Adrenal gland (tissue), 12 donors: ENCODE measurements around the gene KRTAP25-1. TPM values are rescaled to one million over a fixed set of nuclear protein-coding genes. Genes with fewer than 3 reads are reported as not detected.

Experiments
- DNase-seq, 7 donors: peaks; one replicate each; pipeline ENCODE4 v3.0.0-alpha.2; 2019 to 2020
- H3K27ac ChIP-seq, 5 donors: fragments of 200-600 bp; sonication (generic) in 4 of 5; 1 replicate in 3 of 5; 2 replicates in 2 of 5; pipeline versions ENCODE4 v1.5.1 to v1.8.0; 2016 to 2020; ENCODE audit warnings: mild to moderate bottlenecking in 1 of 5
- H3K27me3 ChIP-seq: fragments of 200-600 bp; 2 replicates; pipeline ENCODE4 v1.8.0; 2021
- H3K36me3 ChIP-seq, 2 donors: fragments of 200-600 bp; replicated peaks in 1 of 2; 1 replicate in 1 of 2; 2 replicates in 1 of 2; pipeline versions ENCODE4 v1.5.1 to v1.8.0; 2018 to 2022
- H3K4me1 ChIP-seq, 2 donors: fragments of 200-600 bp; replicated peaks in 1 of 2; 1 replicate in 1 of 2; 2 replicates in 1 of 2; pipeline versions ENCODE4 v1.5.1 to v1.8.0; 2018 to 2021
- H3K4me3 ChIP-seq, 4 donors: fragments of 200-600 bp; sonication (generic) in 3 of 4; one replicate each; pipeline ENCODE4 v1.5.1; 2016 to 2018
- H3K9me3 ChIP-seq, 3 donors: fragments of 200-600 bp; sonication (generic) in 1 of 3; replicated peaks in 1 of 3; 1 replicate in 2 of 3; 2 replicates in 1 of 3; pipeline versions ENCODE4 v1.5.1 to v1.8.0; 2016 to 2021
- CTCF ChIP-seq, 6 experiments: fragments of 450-650 bp in 4 of 6; fragments of 200-600 bp in 2 of 6; sonication (generic) in 1 of 6; IDR thresholded peaks; 1 replicate in 5 of 6; 2 replicates in 1 of 6; pipeline versions ENCODE4 v1.5.1 to v1.8.0; 2016 to 2021; ENCODE audit warnings: antibody characterized with exemption in 6 of 6, mild to moderate bottlenecking in 2 of 6, moderate library complexity in 1 of 6
- POLR2A ChIP-seq, 2 donors: fragments of 450-650 bp; IDR thresholded peaks; one replicate each; pipeline ENCODE4 v1.6.1; 2017; ENCODE audit warnings: antibody characterized with exemption in 2 of 2, mild to moderate bottlenecking in 2 of 2, moderate library complexity in 1 of 2
- WGBS, 4 donors: extraction: QIAGEN DNeasy Blood & Tissue Kit in 2 of 4; methylation state at CpG; one replicate each; pipeline versions ENCODE4 v1.1.5 to v1.1.7; 2013 to 2017; 5-methylcytosine and 5-hydroxymethylcytosine counted together
- intact Hi-C, 2 donors: fragments of 100-400 bp; cut with DNase I; formaldehyde crosslinking; loops; one replicate each; pipeline versions ENCODE4 v1.14.1 to v1.15.0; 2022 to 2023
- polyA plus RNA-seq, 3 donors: library from polyadenylated mRNA; stranded (reverse); fragments of 200-250 nt in 2 of 3; fragments of 350-450 nt in 1 of 3; fragmentation: Illumina TruSeq in 1 of 3; extraction: RNeasy Lipid Tissue Mini Kit (QIAGEN cat#74804) in 1 of 3; gene quantifications; one replicate each; pipeline ENCODE4 v1.2.3, GENCODE V29; 2013 to 2014
- total RNA-seq, 9 donors: library from RNA; depleted of rRNA in 4 of 9; stranded (reverse); fragments of >200 nt in 4 of 9; fragments of 120-200 nt in 1 of 9; fragmentation: NEBNext Ultra II Directional in 1 of 9; extraction: Animal tissue kit (Norgen Biotek cat#: 25700) in 1 of 9; gene quantifications; one replicate each; pipeline versions ENCODE4 v1.1.0 to v1.2.4, GENCODE V29; 2013 to 2023
- donor health status: healthy with polysubstance abuse.
- donor health status: Bipolar disorder and iron deficiency.
- donor health status: DM: yes; HTN: yes; CAD: no.
- donor health status: DM: no; HTN: no; CAD: no.
- donor health status: DM: no; HTN: no; CAD: no.
- donor health status: DM: yes; HTN: yes; CAD: no.

KRTAP25-1 gene
- total and polyA plus RNA-seq, 12 donors = not detected

DNA sequence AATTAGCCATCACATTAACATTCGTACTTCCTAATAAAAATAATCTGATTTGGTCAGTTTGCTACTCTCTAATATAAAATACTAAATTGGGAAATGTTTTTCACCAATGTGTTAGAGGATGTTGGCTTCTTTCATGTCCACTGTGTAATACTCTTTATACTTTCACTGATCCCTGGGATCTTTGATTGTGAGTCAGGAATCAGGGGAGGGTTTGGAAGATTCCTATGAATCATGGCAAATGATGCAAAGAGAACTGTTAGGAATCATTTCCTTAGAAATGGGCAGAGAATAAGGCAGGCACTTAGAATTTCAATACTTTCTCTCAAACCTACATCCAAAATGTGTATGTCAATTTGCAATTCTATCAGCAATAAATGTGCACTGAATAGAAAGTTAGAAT lies 37.5 kb downstream of the KRTAP25-1 start:
- H3K27ac ChIP-seq = no peak overlapping the region
- intact Hi-C loops = no loop called here
- 65 to 88% (median 74%) methylated on average over 1 of the region's 1 CpG for WGBS, 4 donors
- H3K4me3 ChIP-seq = no peak overlapping the region
- H3K27me3 ChIP-seq = no peaks in the 10 kb centered on the region
- no peaks in the 10 kb centered on the region for H3K4me1 ChIP-seq
- DNase-seq = no peak
- TF ChIP-seq CTCF (IDR thresholded peaks at IDR 0.05) = no peak
- no peak for TF ChIP-seq POLR2A (IDR thresholded peaks at IDR 0.05)
- no peaks in the 10 kb centered on the region for H3K36me3 ChIP-seq
- no peaks in the 10 kb centered on the region for H3K9me3 ChIP-seq

DNA sequence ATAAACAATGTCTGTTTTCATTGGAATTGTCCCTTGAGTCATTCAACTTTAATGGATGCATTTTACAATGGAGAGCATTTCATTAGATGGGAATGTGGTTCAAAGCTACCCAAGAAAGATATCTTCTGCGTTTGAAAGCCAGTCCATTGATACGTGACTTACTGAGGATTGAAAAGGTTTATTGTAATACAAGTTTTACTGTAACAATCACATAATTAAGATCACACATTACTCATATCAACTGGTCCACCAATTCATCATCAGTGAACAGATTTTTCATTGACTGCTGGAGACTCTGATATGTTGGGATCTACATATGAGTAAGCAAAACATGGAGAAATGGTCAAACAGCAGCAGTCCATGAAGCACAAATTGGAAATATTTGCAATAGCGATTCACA lies 39.4 kb downstream of the KRTAP25-1 start:
- WGBS, 4 donors = 54 to 74% (median 65%) methylated on average over 3 of the region's 3 CpGs
- no peak for TF ChIP-seq POLR2A (IDR thresholded peaks at IDR 0.05)
- no peak for TF ChIP-seq CTCF (IDR thresholded peaks at IDR 0.05)
- no peaks in the 10 kb centered on the region for H3K27me3 ChIP-seq
- DNase-seq = no peak
- no peaks in the 10 kb centered on the region for H3K4me1 ChIP-seq
- no peak overlapping the region for H3K27ac ChIP-seq
- H3K4me3 ChIP-seq = no peak overlapping the region
- H3K9me3 ChIP-seq = no peaks in the 10 kb centered on the region
- intact Hi-C loops = no loop called here
- H3K36me3 ChIP-seq = no peaks in the 10 kb centered on the region

DNA sequence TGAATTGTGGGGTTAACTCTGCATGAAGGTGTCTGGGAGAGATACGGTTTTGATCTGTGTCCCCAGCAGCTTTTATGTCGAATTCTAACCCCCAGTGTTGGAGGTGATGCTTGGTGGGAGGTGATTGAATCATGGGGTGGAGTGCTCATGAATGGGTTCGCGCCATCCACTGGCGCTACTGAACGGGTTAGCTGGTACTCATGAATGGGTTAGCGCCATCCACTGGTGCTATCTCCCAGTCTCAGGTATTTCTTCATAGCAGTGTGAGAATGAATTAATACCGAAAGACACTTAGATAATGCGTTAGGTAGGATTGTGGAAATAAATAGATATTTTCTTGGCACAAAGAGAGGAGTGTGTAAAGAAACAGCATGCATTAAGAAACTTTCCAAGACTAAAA lies 40.5 kb downstream of the KRTAP25-1 start:
- intact Hi-C loops = no loop called here
- 81 to 84% (median 83%) methylated on average over 9 of the region's 9 CpGs for WGBS, 4 donors

DNA sequence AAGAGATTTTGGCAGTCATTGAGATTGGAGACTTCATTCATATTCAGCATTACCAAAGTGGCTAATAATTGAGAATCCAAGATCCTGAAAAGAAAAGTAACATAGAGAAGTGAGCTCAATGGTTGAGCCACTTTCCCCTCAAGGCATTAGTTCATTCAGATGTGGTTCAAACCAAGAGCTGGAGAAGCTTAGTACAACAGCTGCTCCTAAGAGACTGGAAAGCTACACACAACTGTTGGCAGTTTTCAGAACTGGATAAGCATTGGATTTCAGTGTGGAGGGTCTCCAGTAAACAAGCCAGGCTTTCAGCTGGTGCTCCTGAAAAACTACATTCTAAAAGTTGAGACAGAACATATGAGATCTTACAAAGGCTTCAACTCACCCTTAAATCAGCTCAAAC lies 44.3 kb downstream of the KRTAP25-1 start:
- H3K36me3 ChIP-seq = no peaks in the 10 kb centered on the region
- TF ChIP-seq CTCF (IDR thresholded peaks at IDR 0.05) (no peak), POLR2A (IDR thresholded peaks at IDR 0.05) (no peak)
- H3K9me3 ChIP-seq = no peaks in the 10 kb centered on the region
- no peaks in the 10 kb centered on the region for H3K27me3 ChIP-seq
- no peak overlapping the region for H3K4me3 ChIP-seq
- intact Hi-C loops = no loop called here
- no peak overlapping the region for H3K27ac ChIP-seq
- no peaks in the 10 kb centered on the region for H3K4me1 ChIP-seq
- DNase-seq = no peak

More for the DNA sequence above, 40.5 kb downstream of the KRTAP25-1 start:
- no peaks in the 10 kb centered on the region for H3K4me1 ChIP-seq
- H3K27ac ChIP-seq = no peak overlapping the region
- no peaks in the 10 kb centered on the region for H3K36me3 ChIP-seq
- no peak for DNase-seq
- H3K9me3 ChIP-seq = no peaks in the 10 kb centered on the region
- H3K4me3 ChIP-seq = no peak overlapping the region
- H3K27me3 ChIP-seq = no peaks in the 10 kb centered on the region
- TF ChIP-seq CTCF (IDR thresholded peaks at IDR 0.05) (no peak), POLR2A (IDR thresholded peaks at IDR 0.05) (no peak)
